Left renal cortex interstitium (tissue), 4 donors: ENCODE measurements around the gene FRAS1. TPM values are rescaled to one million over a fixed set of nuclear protein-coding genes. Genes with fewer than 3 reads are reported as not detected.

ENCODE experiments used
- DNase-seq, 4 donors: peaks; one replicate each; pipeline ENCODE4 v3.0.0-alpha.2; 2013; ENCODE audit warnings: low read depth in 4 of 4, low spot score in 2 of 4, missing footprints in 1 of 4
- polyA plus RNA-seq, 4 donors: library from polyadenylated mRNA; unstranded; fragments of 120-200 nt; gene quantifications; one replicate each; pipeline ENCODE4 v1.2.1, GENCODE V29; 2013; ENCODE audit not compliant: insufficient read length in 4 of 4

Gene FRAS1
- polyA plus RNA-seq, 4 donors, result 54.6 to 82.6 (median 69.7) TPM

- no peak for DNase-seq
These were observed 503.3 kb downstream of the FRAS1 start for GRCh38 chr4:78560296-78560963.

DNA sequence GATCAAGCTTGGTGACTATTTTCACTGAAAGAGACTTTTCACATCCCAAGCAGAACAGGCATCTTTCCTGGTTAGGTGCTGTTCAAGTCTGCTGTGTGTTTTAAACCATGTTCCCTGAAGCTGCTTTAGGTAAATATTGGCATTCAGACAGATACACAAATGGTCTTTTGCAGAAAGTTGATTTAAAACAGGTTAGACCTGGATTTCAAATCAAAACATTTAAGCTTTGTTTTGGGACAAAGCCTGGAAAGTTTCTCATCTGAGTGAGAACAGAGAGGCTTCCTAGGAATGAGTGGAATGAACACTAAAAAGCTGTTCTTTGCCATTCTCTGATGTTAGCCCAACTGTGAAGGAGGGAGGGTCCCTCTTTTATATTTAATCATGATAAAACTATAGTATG, 504.6 kb downstream of the FRAS1 start:
- DNase-seq, result no peak

- no peak for DNase-seq
These were observed 505.6 kb downstream of the FRAS1 start for GRCh38 chr4:78562687-78563086.

DNA sequence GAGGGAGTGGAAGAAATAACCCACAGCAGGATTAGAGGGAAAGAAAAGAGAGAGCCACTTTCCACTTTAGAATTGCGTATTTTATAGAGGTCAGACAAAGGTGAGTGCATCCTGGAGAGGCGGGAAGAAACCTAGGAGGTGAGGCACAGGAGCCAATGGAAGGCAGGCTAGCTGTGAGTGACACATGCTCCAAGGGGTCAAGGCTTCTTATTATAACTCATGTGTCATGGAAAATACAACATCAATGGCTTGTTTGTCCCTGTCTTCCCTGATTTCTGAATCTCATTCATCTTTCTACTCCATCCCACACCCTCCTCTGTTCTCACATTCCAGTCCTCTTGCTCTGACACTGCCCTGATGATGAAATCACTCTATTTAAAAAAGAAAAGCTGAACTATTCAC, 508.8 kb downstream of the FRAS1 start:
- no peak for DNase-seq

DNA sequence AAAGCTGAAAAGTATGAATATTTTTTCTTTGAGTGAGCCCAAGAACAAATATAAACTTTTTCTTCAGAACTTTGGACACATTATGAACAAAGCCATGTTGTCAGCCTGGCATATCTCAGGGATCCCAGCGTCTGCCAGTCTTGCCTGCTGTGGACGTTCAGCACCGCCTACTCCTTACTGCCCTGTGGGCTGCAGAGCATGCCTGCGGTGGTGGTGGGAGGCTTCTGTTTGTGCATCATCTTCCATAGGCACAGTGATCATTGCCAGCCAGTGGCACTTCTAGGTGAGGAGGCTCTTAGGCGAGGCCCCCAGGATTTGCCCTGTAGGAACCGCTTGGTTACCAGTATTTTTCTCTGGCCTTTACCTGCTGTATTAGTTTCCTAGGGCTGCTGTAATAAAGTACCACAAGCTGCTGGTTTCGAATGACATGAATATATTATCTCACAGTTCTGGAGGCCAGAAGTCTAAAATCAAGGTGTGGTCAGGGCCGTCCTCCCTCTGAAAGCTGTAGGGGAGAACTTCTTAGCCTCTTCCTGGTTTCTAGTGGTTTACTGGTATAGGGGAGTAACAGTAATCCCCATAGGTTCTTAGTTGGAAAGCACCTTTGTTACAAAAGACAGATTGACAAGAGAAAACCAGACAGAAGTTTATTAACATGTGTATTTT, 509.8 kb downstream of the FRAS1 start:
- DNase-seq, result no peak

DNA sequence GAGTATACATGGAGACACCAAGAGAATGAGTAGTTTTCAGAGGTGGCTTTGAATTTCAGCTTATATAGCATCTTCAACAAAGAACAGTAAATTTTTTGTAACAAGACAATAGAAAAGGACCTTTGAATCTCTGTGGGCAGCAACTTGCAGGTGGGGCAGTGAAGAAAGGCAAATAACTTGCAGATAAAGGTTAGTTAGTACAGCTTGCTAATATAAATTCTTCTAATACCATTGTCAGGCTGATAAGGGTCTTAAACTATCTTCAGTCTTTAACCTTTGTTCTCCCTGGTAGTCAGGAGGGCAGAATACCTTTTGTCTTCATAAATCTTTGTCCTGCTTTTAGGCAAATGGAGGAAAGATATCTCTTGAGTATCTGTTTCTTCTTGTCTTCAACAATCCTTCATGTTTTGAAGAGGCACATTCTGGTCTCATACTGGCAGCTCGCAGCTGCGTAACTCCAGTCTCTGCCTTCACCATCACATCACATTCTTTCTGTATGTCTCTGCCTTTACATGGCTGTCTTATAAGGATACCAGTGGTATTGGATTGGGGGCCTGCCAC, 510.5 kb downstream of the FRAS1 start:
- DNase-seq, result no peak

DNA sequence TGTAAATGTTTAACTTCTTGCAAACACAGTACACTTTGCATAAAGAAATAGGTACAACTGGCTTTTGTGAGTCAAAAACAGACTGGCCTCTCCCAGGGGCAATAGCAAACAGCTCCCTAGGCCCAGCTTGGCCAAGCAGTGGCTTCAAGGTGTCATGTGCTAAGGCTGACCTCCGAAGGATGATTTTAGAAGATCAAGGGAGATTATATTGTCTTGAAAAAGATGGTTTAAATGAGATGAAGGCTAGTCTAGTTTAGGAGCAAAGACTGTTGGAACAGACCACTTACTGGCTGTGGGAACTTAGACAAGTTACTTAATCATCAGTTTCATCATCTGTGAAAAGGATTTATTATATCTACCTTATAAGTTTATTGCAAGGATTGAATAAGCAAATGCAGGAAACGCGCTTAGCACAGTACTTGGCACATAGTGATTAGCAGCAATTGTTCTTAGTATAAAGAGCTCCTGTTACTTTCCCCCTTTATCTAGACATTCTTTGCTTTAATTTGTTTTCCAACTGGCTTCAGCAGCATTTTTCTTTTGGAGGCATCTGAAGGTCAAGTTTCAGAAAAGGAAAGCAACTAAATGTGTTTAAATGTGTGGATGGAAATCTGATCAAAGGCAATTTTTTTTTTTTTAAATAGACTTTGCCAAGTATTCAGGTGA, 511.6 kb downstream of the FRAS1 start:
- DNase-seq, result no peak

DNA sequence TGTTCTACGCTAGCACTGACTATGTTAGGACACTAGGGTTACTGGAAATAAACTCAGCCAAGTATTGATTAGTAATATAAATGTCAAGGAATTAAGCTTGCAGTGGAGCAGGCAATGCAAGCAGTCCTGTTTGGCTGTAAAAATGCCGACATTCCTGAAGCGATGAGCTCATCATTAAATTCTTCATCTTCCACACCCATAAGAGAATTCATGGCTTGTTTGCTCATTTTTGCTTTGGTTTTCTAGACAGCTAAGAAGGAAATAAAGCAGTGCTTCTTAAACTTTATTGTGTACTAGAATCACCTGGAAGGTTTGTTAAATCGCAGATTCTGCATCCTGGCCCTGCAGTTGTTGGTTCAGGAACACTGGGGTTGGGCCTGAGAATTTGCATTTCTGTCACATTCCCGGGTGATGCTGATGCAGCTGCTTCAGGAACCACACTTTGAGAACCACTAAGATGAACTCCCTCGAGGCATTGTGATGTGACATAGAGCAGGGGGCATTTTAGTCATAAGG, 512.2 kb downstream of the FRAS1 start:
- DNase-seq, result no peak

GRCh38 chr4:78570117-78570516, 513.0 kb downstream of the FRAS1 start:
- no peak for DNase-seq

DNA sequence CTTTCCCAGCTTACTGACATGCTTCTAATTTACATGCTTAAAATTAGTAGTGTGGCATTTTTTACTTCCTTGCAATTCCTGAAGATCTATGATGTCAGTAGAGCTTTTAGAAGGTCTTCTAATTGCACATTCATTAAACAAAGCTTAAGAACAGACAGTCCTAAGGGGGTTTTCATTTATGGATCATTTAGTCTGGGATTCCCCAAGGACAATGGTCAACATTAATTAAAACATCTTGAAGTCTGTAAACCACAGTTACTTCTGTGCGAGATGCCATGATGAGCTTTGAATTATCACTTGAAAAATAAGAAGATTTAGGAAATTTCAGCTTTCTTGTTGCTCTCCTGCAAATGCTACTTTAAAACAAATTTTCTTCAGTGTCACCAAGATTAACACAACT, 514.7 kb downstream of the FRAS1 start:
- no peak for DNase-seq

- no peak for DNase-seq
These were observed 521.7 kb downstream of the FRAS1 start for GRCh38 chr4:78578674-78579425.

- no peak for DNase-seq
These were observed 524.5 kb downstream of the FRAS1 start for GRCh38 chr4:78581618-78582017.

- DNase-seq, result no peak
These were observed 527.9 kb downstream of the FRAS1 start for GRCh38 chr4:78584863-78585547.

- DNase-seq, result no peak
These were observed 528.5 kb downstream of the FRAS1 start for GRCh38 chr4:78585633-78586032.

GRCh38 chr4:78588894-78589545, 531.9 kb downstream of the FRAS1 start:
- DNase-seq, result no peak

DNA sequence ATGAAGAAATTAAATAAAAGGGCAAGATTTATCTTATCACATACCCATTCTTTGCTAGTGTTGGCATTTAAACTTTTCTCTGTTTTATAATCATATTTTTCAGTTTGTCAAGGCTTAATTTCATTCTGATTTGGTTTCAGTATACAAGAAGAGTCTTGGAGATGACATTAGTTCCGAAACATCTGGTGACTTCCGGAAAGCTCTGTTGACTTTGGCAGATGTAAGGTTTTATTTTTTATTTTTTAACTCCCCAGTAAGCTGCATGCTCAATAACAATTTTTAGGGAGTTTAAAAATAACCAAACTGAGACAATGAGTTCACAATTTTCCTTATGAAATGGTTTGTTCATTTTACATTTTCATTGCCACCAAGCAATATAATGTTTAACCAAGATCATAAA, 534.3 kb downstream of the FRAS1 start:
- DNase-seq, result no peak

GRCh38 chr4:78592088-78592783, 535.1 kb downstream of the FRAS1 start:
- DNase-seq, result no peak
